Fibroblast of mammary gland (primary cell): ENCODE measurements around the gene TOB1.

Experiments used
- DNase-seq: peaks from one replicate; pipeline ENCODE4 v3.0.0-alpha.2; 2010; ENCODE audit warnings: low read depth
- H3K4me3 ChIP-seq: 2 replicates; pipeline ENCODE4 v1.5.1; 2011; ENCODE audit warnings: low read depth, mild to moderate bottlenecking, low read length, moderate library complexity; ENCODE audit not compliant: control insufficient read depth
- TF ChIP-seq, protein P1 (sequence below): conservative IDR thresholded peaks from 2 replicates; pipeline ENCODE4 v1.5.1; 2011; ENCODE audit warnings: low read depth, low read length, inconsistent platforms; ENCODE audit not compliant: control insufficient read depth, insufficient read depth

TOB1 gene

DNA sequence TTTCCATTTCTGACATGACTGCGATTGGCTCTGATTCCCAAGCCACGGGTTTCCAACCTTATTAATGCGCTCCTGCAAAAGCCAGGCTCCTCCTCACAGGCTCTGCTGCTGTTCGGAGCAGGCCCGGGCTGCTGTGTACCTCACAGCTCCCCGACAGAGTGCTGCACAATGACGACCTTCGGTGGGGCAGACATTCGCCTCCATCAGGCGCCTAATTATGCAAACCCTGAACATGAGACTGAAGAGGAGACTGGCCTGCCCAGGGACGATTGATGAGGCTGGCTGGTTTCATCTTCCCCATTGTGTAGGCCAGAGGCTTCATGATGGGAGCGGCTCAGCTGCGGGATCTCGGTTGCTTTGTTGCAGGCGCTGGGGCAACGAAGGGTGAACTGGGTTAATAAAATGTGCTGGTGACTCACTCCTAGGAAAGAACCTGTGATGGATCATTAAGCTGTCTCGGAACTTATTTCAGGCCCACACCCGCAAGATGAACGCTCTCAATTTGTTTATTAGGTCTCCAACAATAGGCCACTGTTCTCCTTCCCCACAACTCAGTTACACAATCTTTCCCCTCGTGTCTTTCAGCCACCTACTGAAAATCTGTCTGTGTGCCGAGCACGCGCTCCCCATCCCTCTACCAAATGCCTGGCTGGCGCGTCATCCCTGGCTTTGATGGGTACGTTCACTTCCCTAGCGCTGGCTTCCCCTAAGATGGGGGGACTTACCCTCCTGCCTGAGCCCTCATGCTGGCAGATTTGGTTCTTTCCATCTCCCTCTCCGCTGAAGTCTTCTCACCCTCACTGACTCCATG is 27.2 kb upstream of the TOB1 start:
- TF ChIP-seq, protein P1, sequence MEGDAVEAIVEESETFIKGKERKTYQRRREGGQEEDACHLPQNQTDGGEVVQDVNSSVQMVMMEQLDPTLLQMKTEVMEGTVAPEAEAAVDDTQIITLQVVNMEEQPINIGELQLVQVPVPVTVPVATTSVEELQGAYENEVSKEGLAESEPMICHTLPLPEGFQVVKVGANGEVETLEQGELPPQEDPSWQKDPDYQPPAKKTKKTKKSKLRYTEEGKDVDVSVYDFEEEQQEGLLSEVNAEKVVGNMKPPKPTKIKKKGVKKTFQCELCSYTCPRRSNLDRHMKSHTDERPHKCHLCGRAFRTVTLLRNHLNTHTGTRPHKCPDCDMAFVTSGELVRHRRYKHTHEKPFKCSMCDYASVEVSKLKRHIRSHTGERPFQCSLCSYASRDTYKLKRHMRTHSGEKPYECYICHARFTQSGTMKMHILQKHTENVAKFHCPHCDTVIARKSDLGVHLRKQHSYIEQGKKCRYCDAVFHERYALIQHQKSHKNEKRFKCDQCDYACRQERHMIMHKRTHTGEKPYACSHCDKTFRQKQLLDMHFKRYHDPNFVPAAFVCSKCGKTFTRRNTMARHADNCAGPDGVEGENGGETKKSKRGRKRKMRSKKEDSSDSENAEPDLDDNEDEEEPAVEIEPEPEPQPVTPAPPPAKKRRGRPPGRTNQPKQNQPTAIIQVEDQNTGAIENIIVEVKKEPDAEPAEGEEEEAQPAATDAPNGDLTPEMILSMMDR, result no peak
- no peak overlapping the region for H3K4me3 ChIP-seq
- peak; percentile 72 for DNase-seq

DNA sequence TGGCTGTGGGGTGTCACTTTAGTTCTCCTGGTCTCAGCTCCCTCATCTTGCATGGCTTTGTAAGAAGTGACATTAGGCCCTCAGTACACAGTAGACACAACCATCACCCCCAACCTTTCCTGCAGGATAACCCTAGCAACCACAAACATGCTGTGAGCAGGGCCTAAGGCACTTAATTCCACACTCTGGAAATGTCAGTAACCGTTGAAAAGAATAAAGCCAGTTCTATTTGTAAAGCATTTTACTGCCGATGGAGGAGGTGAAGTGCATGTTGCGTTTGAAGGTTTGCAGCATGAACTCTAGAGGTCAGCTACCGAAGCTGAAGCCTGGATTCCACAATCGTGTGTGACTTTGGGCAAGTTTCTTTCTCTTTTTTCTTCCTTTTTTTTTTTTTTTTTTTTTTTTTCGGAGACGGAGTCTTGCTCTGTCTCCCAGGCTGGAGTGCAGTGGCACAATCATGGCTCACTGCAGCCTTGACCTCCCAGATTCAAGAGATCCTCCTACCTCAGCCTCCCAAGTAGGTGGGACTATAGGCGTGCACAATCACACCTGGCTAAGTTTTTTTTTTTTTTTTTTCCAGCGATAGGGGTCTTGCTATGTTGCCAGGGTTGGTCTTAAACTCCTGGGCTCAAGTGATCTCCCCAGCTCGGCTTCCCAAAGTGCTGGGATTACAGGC is 26.1 kb upstream of the TOB1 start:
- no peak overlapping the region for H3K4me3 ChIP-seq
- TF ChIP-seq, protein P1, result no peak
- no peak for DNase-seq

DNA sequence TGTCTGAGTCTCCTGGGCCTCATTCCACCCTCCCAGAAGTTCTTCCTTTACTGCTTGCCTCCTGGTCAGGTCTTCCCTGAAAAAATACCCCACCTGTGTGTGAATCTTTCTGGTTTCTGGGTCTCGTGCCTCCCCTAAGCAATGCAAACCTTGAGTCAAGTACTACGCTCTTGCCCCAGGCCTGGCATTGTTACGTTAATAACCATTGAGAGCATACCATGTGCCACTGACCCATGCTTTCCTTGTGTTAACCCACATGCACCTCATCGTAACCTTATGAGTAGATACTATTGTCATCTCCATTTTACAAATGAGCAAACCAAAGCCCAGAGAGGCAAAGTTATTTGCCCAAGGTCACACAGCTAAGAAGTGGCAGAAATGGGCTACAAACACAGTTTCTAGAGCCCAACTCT is 25.4 kb upstream of the TOB1 start:
- H3K4me3 ChIP-seq, result no peak overlapping the region
- DNase-seq, result no peak
- TF ChIP-seq, protein P1, result no peak

DNA sequence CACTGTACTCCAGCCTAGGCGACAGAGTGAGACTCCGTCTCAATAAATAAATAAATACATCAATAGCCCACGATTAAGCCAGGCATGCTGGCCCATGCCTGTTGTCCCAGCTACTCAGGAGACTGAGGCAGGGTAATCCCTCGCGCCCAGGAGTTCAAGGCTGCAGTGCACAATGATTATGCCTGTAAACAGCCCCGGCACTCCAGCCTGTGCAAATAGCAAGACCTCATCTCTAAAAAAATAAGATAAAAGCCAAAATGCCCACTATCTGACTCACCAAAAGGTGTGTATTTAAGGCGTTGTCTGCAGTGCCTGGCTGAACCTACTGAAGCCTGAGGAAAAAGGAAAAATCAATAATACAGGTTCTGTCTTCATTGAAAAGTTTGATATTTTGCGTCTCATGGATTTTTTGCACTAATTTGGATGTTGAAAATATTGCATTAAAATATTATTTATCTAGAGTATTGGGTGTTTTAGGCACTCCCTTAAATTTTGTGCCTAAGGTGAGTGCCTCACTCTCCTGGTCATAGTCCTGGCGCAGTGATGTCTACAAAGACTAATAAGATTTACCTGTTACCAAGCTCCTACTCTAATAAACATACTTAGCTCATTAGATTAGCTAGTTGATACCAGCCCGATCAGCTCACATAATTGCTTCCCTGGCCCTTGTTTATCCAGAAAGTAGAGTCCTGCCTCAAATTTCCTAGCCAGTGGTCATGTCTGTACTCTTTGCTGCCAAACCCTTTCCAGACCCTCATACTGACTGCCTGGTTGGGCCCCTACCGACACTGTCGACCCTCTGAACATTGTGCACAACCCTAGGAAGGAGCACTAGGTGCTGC is 24.7 kb upstream of the TOB1 start:
- no peak overlapping the region for H3K4me3 ChIP-seq
- TF ChIP-seq, protein P1, result no peak
- DNase-seq, result no peak

GRCh38 chr17:50889528-50890118 is 23.5 kb upstream of the TOB1 start:
- no peak for DNase-seq
- TF ChIP-seq, protein P1, result no peak
- H3K4me3 ChIP-seq, result no peak overlapping the region

GRCh38 chr17:50887705-50888245 is 21.6 kb upstream of the TOB1 start:
- DNase-seq, result no peak
- no peak overlapping the region for H3K4me3 ChIP-seq
- TF ChIP-seq, protein P1, result no peak
